Measurements from ENCODE around the gene CELA2B. TPM values are rescaled to one million over a fixed set of nuclear protein-coding genes. Genes with fewer than 3 reads are reported as not detected.

CELA2B gene
- total RNA-seq, 6 experiments from 2014 or later: not detected

DNA sequence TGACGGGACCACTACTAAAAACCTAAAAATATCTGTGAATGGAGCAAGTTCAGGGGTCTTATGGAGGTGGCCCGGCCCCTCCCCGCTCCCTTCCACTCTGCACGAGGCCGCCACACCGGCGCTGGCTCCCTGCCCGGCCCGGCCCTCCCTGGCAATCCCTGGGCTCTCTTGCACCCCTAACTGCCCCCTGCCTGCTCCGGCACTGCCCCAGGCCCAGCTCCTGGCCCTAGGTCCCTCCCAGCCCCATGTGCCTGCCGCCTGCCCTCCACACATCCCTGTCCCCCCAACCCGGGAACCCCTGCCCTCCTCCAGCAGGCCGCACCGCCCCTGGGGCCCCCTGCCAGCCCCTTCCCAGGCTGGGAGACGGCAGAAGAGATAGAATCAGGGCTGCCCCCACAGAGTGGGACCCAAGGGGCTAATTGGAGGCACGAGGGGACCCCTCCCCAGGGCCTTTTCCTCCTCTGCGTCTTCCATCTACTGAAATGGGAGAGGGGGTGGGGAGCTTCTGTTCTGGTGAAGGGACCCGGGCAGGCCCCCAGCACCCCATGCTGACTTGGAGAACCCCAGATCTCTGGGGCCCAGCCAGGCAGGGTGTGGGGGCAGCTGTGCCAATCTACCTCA is 47.0 kb upstream of the CELA2B start:
- Histone ChIP-seq H3K27me3 (no peaks in the 10 kb centered on the region), H3K4me3 (no peak overlapping the region), H3K27ac (peak overlapping the region in 1 of 3 donors; percentile 15), H3K9me3 (no peaks in the 10 kb centered on the region), H3K36me3 (no peaks in the 10 kb centered on the region), H3K4me1 (peaks cover 0 to 11% (median 0%) of the 10 kb centered on the region in 4 donors)
- TF ChIP-seq CTCF (IDR thresholded peaks at IDR 0.05) (no peak), POLR2A (IDR thresholded peaks at IDR 0.05) (no peak)
- ATAC-seq: no peak
- intact Hi-C loops (cut with DNase I): loop anchor here in 1 of 2 donors (5.0 kb wide), 1 partner anchor 97 kb away; no protein-coding TSS in a partner anchor
- DNase-seq: peak in 1 of 3 donors; percentile 47
- 88% methylated on average over 3 of the region's 18 CpGs for WGBS (ENCODE audit: insufficient coverage, low coverage, low lambda C conversion rate, missing lambda C conversion rate)

DNA sequence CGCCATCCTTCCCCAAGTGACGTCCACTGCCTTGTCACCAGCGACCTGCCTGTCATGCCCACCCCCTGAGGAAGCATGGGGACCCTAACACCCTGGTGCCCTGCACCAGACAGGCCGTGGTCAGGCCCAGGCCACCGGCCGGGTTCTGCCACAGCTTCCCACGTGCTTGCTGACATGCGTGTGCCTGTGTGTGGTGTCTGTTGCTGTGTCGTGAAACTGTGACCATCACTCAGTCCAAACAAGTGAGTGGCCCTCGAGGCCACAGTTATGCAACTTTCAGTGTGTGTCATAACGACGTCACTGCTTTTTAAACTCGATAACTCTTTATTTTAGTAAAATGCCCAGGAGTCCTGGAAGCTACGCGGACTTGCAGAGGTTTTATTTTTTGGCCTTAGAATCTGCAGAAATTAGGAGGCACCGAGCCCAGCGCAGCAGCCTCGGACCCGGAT is 46.2 kb upstream of the CELA2B start:
- peak in 1 of 3 donors; percentile 49 for DNase-seq
- H3K36me3 ChIP-seq: no peaks in the 10 kb centered on the region
- H3K27me3 ChIP-seq: no peaks in the 10 kb centered on the region
- TF ChIP-seq CTCF (IDR thresholded peaks at IDR 0.05): no peak
- no peak for TF ChIP-seq POLR2A (IDR thresholded peaks at IDR 0.05)
- peaks cover 0 to 3% (median 0%) of the 10 kb centered on the region in 4 donors for H3K4me1 ChIP-seq
- intact Hi-C loops (cut with DNase I): loop anchor here (5.0 kb wide), 2 partner anchors 97 to 102 kb away; no protein-coding TSS in a partner anchor
- no peaks in the 10 kb centered on the region for H3K9me3 ChIP-seq
- WGBS (ENCODE audit: insufficient coverage, low coverage, low lambda C conversion rate, missing lambda C conversion rate): 49% methylated on average over 12 of the region's 19 CpGs
- peak overlapping the region in 2 of 3 donors; percentile 15 to 24 for H3K27ac ChIP-seq
- no peak overlapping the region for H3K4me3 ChIP-seq
- peak; percentile 25 to 73 (median 56) for ATAC-seq

DNA sequence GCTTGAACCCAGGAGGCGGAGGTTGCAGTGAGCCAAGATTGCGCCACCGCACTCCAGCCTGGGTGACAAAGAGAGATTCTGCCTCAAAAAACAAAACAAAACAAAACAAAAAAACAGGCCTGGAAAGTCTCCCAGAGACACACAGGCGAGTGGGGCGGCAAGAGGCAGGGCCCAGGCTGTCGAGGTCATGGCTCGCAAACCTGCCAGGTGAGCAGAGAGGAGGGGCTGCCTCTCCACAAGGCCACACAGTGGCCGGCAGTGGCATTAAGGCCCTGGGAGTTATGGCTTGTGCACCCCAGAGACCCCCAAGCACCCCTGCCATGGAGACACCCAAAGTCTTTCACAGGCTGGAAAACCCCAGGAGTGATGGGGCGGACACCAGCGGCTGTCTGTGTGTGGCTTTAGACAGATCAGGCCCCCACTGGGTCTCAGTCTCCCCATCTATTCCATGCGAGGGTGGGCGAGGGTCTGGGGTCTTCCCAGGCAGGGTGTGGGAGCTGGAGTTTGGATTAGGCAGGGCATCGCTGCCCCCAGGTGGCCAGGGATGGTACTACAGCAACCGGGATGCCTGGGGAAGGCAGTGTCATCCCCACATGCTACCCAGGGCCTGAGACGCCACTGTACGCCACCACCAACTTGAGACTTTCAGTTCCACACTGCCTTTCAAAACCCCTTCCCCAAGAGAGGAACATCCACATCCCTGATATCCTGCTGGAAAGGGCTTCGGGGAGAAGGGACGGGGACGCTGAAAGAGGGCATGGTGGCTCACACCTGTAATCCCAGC is 44.9 kb upstream of the CELA2B start:
- 40% methylated on average over 11 of the region's 19 CpGs for WGBS (ENCODE audit: insufficient coverage, low coverage, low lambda C conversion rate, missing lambda C conversion rate)
- Histone ChIP-seq H3K4me1 (peaks cover 0 to 3% (median 0%) of the 10 kb centered on the region in 4 donors), H3K36me3 (no peaks in the 10 kb centered on the region), H3K4me3 (no peak overlapping the region), H3K27ac (no peak overlapping the region), H3K9me3 (no peaks in the 10 kb centered on the region), H3K27me3 (no peaks in the 10 kb centered on the region)
- TF ChIP-seq CTCF (IDR thresholded peaks at IDR 0.05) (peak; percentile 88 to 94 (median 92)), POLR2A (IDR thresholded peaks at IDR 0.05) (no peak)
- DNase-seq: peak; percentile 70 to 79 (median 71)
- ATAC-seq: peak; percentile 72 to 80 (median 78)
- intact Hi-C loops (cut with DNase I): loop anchor here in 1 of 2 donors (5.0 kb wide), 1 partner anchor 104 kb away; no protein-coding TSS in a partner anchor

GRCh38 chr1:15431571-15431948 is 44.3 kb upstream of the CELA2B start:
- no peak for ATAC-seq
- Histone ChIP-seq H3K36me3 (no peaks in the 10 kb centered on the region), H3K27ac (no peak overlapping the region), H3K27me3 (no peaks in the 10 kb centered on the region), H3K9me3 (no peaks in the 10 kb centered on the region), H3K4me1 (peaks cover 0 to 3% (median 0%) of the 10 kb centered on the region in 4 donors), H3K4me3 (no peak overlapping the region)
- intact Hi-C loops (cut with DNase I): loop anchor here in 1 of 2 donors (5.0 kb wide), 1 partner anchor 104 kb away; no protein-coding TSS in a partner anchor
- TF ChIP-seq CTCF (IDR thresholded peaks at IDR 0.05) (no peak), POLR2A (IDR thresholded peaks at IDR 0.05) (no peak)
- DNase-seq: no peak
- WGBS (ENCODE audit: insufficient coverage, low coverage, low lambda C conversion rate, missing lambda C conversion rate): 49% methylated on average over 3 of the region's 4 CpGs

All from right lobe of liver (tissue), 6 donors.